ENCODE results near the gene NUP210.

The NUP210 gene

DNA sequence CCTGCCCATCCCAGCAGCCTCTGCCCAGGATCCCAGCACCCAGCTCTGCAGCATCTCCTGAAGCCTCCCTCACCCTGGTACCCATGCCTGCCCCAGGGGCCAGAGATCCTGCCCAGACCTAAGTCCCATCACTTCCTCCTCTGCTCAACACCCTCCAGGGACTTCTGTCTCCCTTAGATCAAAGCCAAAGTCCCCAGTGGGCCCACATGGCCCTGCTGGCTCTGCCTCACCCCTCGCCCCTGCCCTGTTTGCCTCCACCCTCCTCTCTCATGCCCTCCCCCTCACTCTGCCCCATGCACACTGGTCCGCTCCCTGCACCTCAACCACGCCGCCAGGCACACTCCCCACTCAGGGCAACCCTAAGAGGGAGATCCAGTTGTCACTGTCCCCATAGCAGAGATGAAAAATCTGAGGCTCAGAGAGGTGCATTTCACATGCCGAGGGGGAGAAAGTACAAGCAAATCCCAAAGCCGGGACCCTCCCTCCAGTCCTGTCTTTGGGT lies 146.5 kb downstream of the NUP210 start:
- Histone ChIP-seq H3K4me3 (ENCODE audit: low read length in 2 of 2) (no peak overlapping the region), H3K27me3 (ENCODE audit: control insufficient read depth in 1 of 2, insufficient read depth in 2 of 2, low read length in 2 of 2) (peaks cover 0 to 2% of the 10 kb centered on the region in 2 donors), H3K9ac (ENCODE audit: low read length in 2 of 2) (no peak overlapping the region), H3K9me3 (ENCODE audit: control insufficient read depth in 2 of 2, low read length in 2 of 2) (peaks cover 0 to 11% of the 10 kb centered on the region in 2 donors), H3K27ac (ENCODE audit: low read length) (no peak overlapping the region), H3K4me1 (ENCODE audit: control insufficient read depth, insufficient read depth, low read length) (peaks cover 10% of the 10 kb centered on the region), H3K36me3 (ENCODE audit: control insufficient read depth in 2 of 2, insufficient read depth in 2 of 2, low read length in 2 of 2) (no peaks in the 10 kb centered on the region)

DNA sequence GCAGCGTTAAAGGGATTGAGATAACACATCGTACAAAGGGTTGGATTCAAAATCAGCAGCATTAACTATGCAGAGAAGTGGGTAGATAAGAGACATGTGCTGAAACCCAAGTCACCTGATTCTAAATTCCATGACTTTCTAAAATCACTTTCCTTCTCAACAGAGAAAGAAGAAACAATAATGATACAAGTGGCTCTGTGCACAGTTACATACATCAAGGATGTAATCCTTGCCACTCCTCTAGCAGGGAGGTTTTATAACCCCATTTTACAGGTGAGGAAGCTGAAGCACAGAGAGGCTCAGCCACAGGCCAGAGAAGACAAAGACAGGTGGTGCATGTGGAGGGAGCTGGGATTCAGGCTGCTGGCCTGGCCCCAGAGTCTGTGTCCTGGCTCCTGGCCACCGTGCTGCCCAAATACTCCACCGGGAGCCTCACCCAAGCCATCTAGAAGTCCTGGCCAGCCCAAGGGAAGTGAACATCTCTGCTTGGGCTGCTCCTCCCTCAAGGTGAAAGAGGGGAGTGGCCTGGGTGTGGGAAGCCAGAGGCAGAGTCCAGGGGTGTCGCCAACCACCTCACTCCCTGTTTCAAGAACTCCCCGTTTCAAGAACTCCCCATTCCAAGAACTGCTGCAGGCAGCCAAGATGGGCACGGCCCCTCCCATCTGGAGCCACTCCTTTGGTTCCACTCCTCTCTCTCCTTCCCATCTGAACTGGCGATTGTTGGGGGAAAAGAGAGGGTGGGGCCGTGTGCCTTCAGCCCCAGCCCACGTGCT lies 147.1 kb downstream of the NUP210 start:
- H3K27ac ChIP-seq (ENCODE audit: low read length) = no peak overlapping the region

GRCh38 chr3:13269711-13270378 lies 150.3 kb downstream of the NUP210 start:
- Histone ChIP-seq H3K4me1 (ENCODE audit: control insufficient read depth, insufficient read depth, low read length) (no peaks in the 10 kb centered on the region), H3K36me3 (ENCODE audit: control insufficient read depth in 2 of 2, insufficient read depth in 2 of 2, low read length in 2 of 2) (no peaks in the 10 kb centered on the region), H3K9me3 (ENCODE audit: control insufficient read depth in 2 of 2, low read length in 2 of 2) (peaks cover 0 to 13% of the 10 kb centered on the region in 2 donors), H3K9ac (ENCODE audit: low read length in 2 of 2) (no peak overlapping the region), H3K27me3 (ENCODE audit: control insufficient read depth in 1 of 2, insufficient read depth in 2 of 2, low read length in 2 of 2) (peaks cover 0 to 2% of the 10 kb centered on the region in 2 donors), H3K27ac (ENCODE audit: low read length) (no peak overlapping the region), H3K4me3 (ENCODE audit: low read length in 2 of 2) (no peak overlapping the region)

More for the DNA sequence above, 147.1 kb downstream of the NUP210 start:
- H3K36me3 ChIP-seq (ENCODE audit: control insufficient read depth in 2 of 2, insufficient read depth in 2 of 2, low read length in 2 of 2) = no peaks in the 10 kb centered on the region
- H3K9me3 ChIP-seq (ENCODE audit: control insufficient read depth in 2 of 2, low read length in 2 of 2) = peaks cover 0 to 11% of the 10 kb centered on the region in 2 donors
- H3K4me1 ChIP-seq (ENCODE audit: control insufficient read depth, insufficient read depth, low read length) = peaks cover 7% of the 10 kb centered on the region
- H3K4me3 ChIP-seq (ENCODE audit: low read length in 2 of 2) = no peak overlapping the region
- H3K9ac ChIP-seq (ENCODE audit: low read length in 2 of 2) = no peak overlapping the region
- H3K27me3 ChIP-seq (ENCODE audit: control insufficient read depth in 1 of 2, insufficient read depth in 2 of 2, low read length in 2 of 2) = peaks cover 0 to 2% of the 10 kb centered on the region in 2 donors

DNA sequence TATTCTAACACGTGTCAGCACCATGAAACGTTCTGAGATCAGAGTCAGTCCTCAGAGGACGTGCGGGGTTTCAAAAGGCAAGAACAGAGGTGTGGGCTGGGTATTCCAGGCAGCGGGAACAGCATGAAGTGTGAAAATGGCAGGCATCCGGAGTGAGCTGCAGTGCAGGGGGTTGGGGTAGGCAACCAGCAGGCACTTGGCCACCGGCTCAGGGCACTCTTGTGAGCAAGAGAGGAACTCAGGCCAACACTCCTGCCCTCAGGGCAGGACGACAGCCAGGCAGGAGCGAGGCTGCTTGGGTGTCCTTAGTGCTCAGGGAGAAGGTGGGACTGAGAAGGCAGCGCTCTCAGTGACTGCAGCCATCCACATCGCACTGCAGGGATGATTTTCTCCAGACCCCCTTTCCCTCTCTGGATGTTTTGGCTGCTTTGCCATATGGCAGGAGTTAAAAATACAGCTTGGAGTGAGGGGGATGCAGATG lies 151.1 kb downstream of the NUP210 start:
- Histone ChIP-seq H3K27me3 (ENCODE audit: control insufficient read depth in 1 of 2, insufficient read depth in 2 of 2, low read length in 2 of 2) (peaks cover 0 to 2% of the 10 kb centered on the region in 2 donors), H3K9me3 (ENCODE audit: control insufficient read depth in 2 of 2, low read length in 2 of 2) (peaks cover 0 to 13% of the 10 kb centered on the region in 2 donors), H3K36me3 (ENCODE audit: control insufficient read depth in 2 of 2, insufficient read depth in 2 of 2, low read length in 2 of 2) (no peaks in the 10 kb centered on the region), H3K27ac (ENCODE audit: low read length) (no peak overlapping the region), H3K9ac (ENCODE audit: low read length in 2 of 2) (no peak overlapping the region), H3K4me1 (ENCODE audit: control insufficient read depth, insufficient read depth, low read length) (peaks cover 2% of the 10 kb centered on the region), H3K4me3 (ENCODE audit: low read length in 2 of 2) (no peak overlapping the region)

DNA sequence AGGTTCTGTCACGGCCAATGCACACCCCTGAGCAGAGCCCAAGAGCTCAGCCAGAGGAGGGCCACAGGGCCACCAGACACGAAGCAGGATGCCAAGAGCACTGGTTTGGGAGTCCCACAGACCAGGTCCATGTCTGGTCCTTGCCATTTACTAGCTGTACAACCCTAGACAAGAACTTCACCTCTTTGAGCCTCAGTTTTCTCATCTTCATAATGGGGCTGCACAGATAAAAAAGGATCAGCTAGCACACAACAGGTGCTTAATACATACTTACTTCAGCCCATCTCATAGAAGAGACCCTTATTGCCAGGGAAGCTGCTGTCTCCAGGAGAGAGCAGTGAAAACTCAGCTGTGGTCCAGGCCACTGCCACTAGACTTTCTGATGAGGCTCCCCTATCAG lies 152.0 kb downstream of the NUP210 start:
- Histone ChIP-seq H3K27ac (ENCODE audit: low read length) (no peak overlapping the region), H3K9me3 (ENCODE audit: control insufficient read depth in 2 of 2, low read length in 2 of 2) (peaks cover 0 to 13% of the 10 kb centered on the region in 2 donors), H3K9ac (ENCODE audit: low read length in 2 of 2) (no peak overlapping the region), H3K27me3 (ENCODE audit: control insufficient read depth in 1 of 2, insufficient read depth in 2 of 2, low read length in 2 of 2) (peaks cover 0 to 2% of the 10 kb centered on the region in 2 donors), H3K4me3 (ENCODE audit: low read length in 2 of 2) (no peak overlapping the region), H3K4me1 (ENCODE audit: control insufficient read depth, insufficient read depth, low read length) (peaks cover 2% of the 10 kb centered on the region), H3K36me3 (ENCODE audit: control insufficient read depth in 2 of 2, insufficient read depth in 2 of 2, low read length in 2 of 2) (no peaks in the 10 kb centered on the region)

DNA sequence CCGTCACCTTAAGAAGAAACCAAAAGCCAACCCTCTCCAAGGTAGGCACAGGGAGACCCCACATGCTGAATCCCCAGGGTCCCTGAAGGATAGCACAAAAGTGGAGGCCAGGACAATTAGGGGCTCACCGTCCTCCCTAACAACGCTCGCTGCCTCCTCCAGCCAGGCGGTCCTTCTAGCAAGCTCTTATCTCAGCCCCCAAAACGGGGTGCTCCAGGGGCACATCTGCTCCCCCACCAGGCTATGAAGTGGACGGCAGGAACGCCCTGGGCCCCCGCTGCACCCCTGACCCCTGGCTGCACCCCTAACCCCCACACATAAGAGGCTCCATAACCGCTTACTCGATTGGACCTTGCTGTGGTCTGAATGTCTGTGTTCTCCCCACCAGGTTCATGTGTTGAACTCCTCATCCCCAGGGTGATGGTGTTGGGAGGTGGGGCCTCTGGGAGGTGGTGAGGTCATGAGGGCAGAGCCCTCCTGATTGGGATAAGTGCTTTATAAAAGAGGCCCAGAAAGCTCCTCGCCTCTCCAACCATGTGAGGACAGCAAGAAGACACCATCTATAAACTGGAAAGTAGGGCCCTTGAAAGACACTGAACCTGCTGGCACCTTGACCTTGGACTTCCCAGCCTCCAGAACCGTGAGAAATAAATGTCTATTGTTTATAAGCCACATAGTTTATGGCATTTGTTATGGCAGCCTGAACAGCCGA lies 153.3 kb downstream of the NUP210 start:
- H3K4me1 ChIP-seq (ENCODE audit: control insufficient read depth, insufficient read depth, low read length) = peaks cover 2% of the 10 kb centered on the region
- no peak overlapping the region for H3K9ac ChIP-seq (ENCODE audit: low read length in 2 of 2)
- peaks cover 0 to 2% of the 10 kb centered on the region in 2 donors for H3K27me3 ChIP-seq (ENCODE audit: control insufficient read depth in 1 of 2, insufficient read depth in 2 of 2, low read length in 2 of 2)
- no peaks in the 10 kb centered on the region for H3K36me3 ChIP-seq (ENCODE audit: control insufficient read depth in 2 of 2, insufficient read depth in 2 of 2, low read length in 2 of 2)
- H3K9me3 ChIP-seq (ENCODE audit: control insufficient read depth in 2 of 2, low read length in 2 of 2) = peaks cover 0 to 13% of the 10 kb centered on the region in 2 donors
- H3K27ac ChIP-seq (ENCODE audit: low read length) = no peak overlapping the region
- H3K4me3 ChIP-seq (ENCODE audit: low read length in 2 of 2) = no peak overlapping the region
